PC-3 (cell line): ENCODE data around the gene SDHAF3. TPM values are rescaled to one million over a fixed set of nuclear protein-coding genes. Genes with fewer than 3 reads are reported as not detected.
"Not testable (repeated sequence)": the region's sequence is repeated elsewhere in the genome, so short reads cannot be mapped to it uniquely, and the experiment has no call there.

Source experiments
- ATAC-seq: fragments of 200-7000 bp; cut with Tn5 transposase; 2 replicates; pipeline ENCODE4 v1.9.1; 2020; ENCODE audit warnings: mild to moderate bottlenecking, moderate library complexity
- BruUV-seq: library from RNA; stranded (reverse); fragments of 400-500 nt; replicated peaks from 2 replicates; lab custom pipeline; 2021; lab: Mats Ljungman, UMichigan
- CTCF ChIA-PET: fragments of 300-600 bp; sonication (Branson Sonifier 250); formaldehyde crosslinking; loops from one replicate; lab custom pipeline; 2022; ENCODE audit warnings: antibody characterized with exemption; lab: Charles Lee
- POLR2A ChIA-PET: fragments of 300-600 bp; sonication (Branson Sonifier 250); formaldehyde crosslinking; loops from one replicate; lab custom pipeline; 2022; ENCODE audit warnings: antibody characterized with exemption; ENCODE audit not compliant: unreplicated experiment; lab: Charles Lee
- DNase-seq: peaks from one replicate; pipeline ENCODE4 v3.0.0-alpha.2; 2015
- H2AFZ ChIP-seq: fragments of 300-600 bp; sonication (generic); 2 replicates; pipeline ENCODE4 v1.6.0; 2016; ENCODE audit warnings: antibody characterized with exemption, low read length
- H3F3A ChIP-seq: fragments of 300-600 bp; sonication (generic); one replicate; pipeline ENCODE4 v1.6.0; 2017; ENCODE audit warnings: antibody characterized with exemption, low read length, control low read depth, mild to moderate bottlenecking; ENCODE audit not compliant: unreplicated experiment
- H3K27ac ChIP-seq: fragments of 300-600 bp; sonication (generic); 2 replicates; pipeline ENCODE4 v1.5.1; 2016; ENCODE audit warnings: mild to moderate bottlenecking, low read length
- H3K27me3 ChIP-seq: fragments of 300-600 bp; sonication (generic); 2 replicates; pipeline ENCODE4 v1.6.1; 2016; ENCODE audit warnings: low read length, mixed read lengths
- H3K36me3 ChIP-seq: fragments of 300-600 bp; sonication (generic); 2 replicates; pipeline ENCODE4 v1.6.1; 2016; ENCODE audit warnings: low read depth, mixed run types, low read length, mixed read lengths
- H3K4me1 ChIP-seq: fragments of 300-600 bp; sonication (generic); 2 replicates; pipeline ENCODE4 v1.5.1; 2016; ENCODE audit warnings: low read length; ENCODE audit not compliant: insufficient read depth
- H3K4me2 ChIP-seq: fragments of 300-600 bp; sonication (generic); 2 replicates; pipeline ENCODE4 v1.6.0; 2016; ENCODE audit warnings: low read length
- H3K4me3 ChIP-seq: fragments of 300-600 bp; sonication (generic); 2 replicates; pipeline ENCODE4 v1.5.1; 2016; ENCODE audit warnings: mild to moderate bottlenecking, low read length, mixed read lengths
- H3K79me2 ChIP-seq: fragments of 300-600 bp; sonication (generic); 2 replicates; pipeline ENCODE4 v1.6.1; 2017; ENCODE audit warnings: low read length, mixed read lengths
- H3K9ac ChIP-seq: fragments of 300-600 bp; sonication (generic); 2 replicates; pipeline ENCODE4 v1.6.0; 2016; ENCODE audit warnings: mild to moderate bottlenecking, low read length
- H3K9me2 ChIP-seq: fragments of 300-600 bp; sonication (generic); replicated peaks from 2 replicates; pipeline ENCODE4 v1.6.1; 2016; ENCODE audit warnings: mixed run types, low read length, mixed read lengths
- H3K9me3 ChIP-seq: fragments of 300-600 bp; sonication (generic); 2 replicates; pipeline ENCODE4 v1.6.1; 2016; ENCODE audit warnings: low read length, mixed read lengths
- H4K20me1 ChIP-seq: fragments of 300-600 bp; sonication (generic); 2 replicates; pipeline ENCODE4 v1.6.1; 2016; ENCODE audit warnings: low read length, mixed read lengths
- CTCF ChIP-seq: fragments of 300-600 bp; sonication (generic); conservative IDR thresholded peaks from 2 replicates; pipeline ENCODE4 v1.5.1; 2017; ENCODE audit warnings: antibody characterized with exemption, low read depth, mild to moderate bottlenecking, low read length
- EZH2 ChIP-seq: fragments of 300-600 bp; sonication (generic); IDR thresholded peaks from one replicate; pipeline ENCODE4 v1.6.1; 2017; ENCODE audit warnings: antibody characterized with exemption, mild to moderate bottlenecking, low read length; ENCODE audit not compliant: unreplicated experiment
- EZH2phosphoT487 ChIP-seq: fragments of 300-600 bp; sonication (generic); IDR thresholded peaks from 2 replicates; pipeline ENCODE4 v1.6.1; 2018; ENCODE audit warnings: mild to moderate bottlenecking, antibody characterized with exemption, low read length, borderline replicate concordance
- intact Hi-C: fragments of 100-400 bp; cut with micrococcal nuclease; formaldehyde crosslinking; loops from 2 replicates; pipeline ENCODE4 v1.9.0; 2023
- total RNA-seq: library from RNA; depleted of rRNA; stranded (reverse); fragments of >200 nt; gene quantifications from 2 replicates; pipeline ENCODE4 v1.2.3, GENCODE V29; 2014

SDHAF3 gene
- total RNA-seq, 1 experiment from 2014 or later = 19.9 TPM

- TF ChIP-seq EZH2 (no peak), CTCF (no peak)
- BruUV-seq = no TSS peak
These were observed 2.2 kb downstream of the SDHAF3 start for GRCh38 chr7:97119747-97120146.

GRCh38 chr7:97120713-97121457 lies 3.4 kb downstream of the SDHAF3 start:
- TF ChIP-seq EZH2phosphoT487 (no peak), EZH2 (no peak), CTCF (no peak)
- no peak overlapping the region for H3K9ac ChIP-seq
- DNase-seq = no peak
- H3F3A ChIP-seq = no peaks in the 10 kb centered on the region
- intact Hi-C loops = no loop called here
- H2AFZ ChIP-seq = no peak overlapping the region
- no peaks in the 10 kb centered on the region for H3K27me3 ChIP-seq
- no peak overlapping the region for H3K27ac ChIP-seq
- BruUV-seq = no TSS peak
- H3K36me3 ChIP-seq = no peaks in the 10 kb centered on the region
- no peaks in the 10 kb centered on the region for H3K9me3 ChIP-seq
- H3K4me3 ChIP-seq = no peak overlapping the region
- H3K79me2 ChIP-seq = peaks cover 30% of the 10 kb centered on the region
- H4K20me1 ChIP-seq = no peaks in the 10 kb centered on the region
- H3K9me2 ChIP-seq = no peaks in the 10 kb centered on the region
- no peak overlapping the region for H3K4me2 ChIP-seq
- no peak for ATAC-seq
- ChIA-PET POLR2A (no interaction called here), CTCF (no interaction called here)
- no peaks in the 10 kb centered on the region; the same call in 1 of the 2 replicates for H3K4me1 ChIP-seq

More at GRCh38 chr7:97119747-97120146, 2.2 kb downstream of the SDHAF3 start:
- peaks cover 30% of the 10 kb centered on the region for H3K79me2 ChIP-seq
- DNase-seq = no peak
- H3K9me2 ChIP-seq = no peaks in the 10 kb centered on the region
- POLR2A ChIA-PET = no interaction called here
- no peaks in the 10 kb centered on the region for H3K36me3 ChIP-seq
- H2AFZ ChIP-seq = no peak overlapping the region
- peak overlapping the region; percentile 66; the same call in 1 of the 2 replicates for H3K4me3 ChIP-seq
- no peaks in the 10 kb centered on the region for H4K20me1 ChIP-seq
- CTCF ChIA-PET = no interaction called here
- H3K27me3 ChIP-seq = no peaks in the 10 kb centered on the region
- H3F3A ChIP-seq = no peaks in the 10 kb centered on the region
- no peak overlapping the region for H3K9ac ChIP-seq
- H3K4me1 ChIP-seq = no peaks in the 10 kb centered on the region; the same call in 1 of the 2 replicates
- no peak for ATAC-seq
- H3K4me2 ChIP-seq = peak overlapping the region; percentile 83
- intact Hi-C loops = no loop called here
- H3K27ac ChIP-seq = no peak overlapping the region
- H3K9me3 ChIP-seq = no peaks in the 10 kb centered on the region

- H3K27ac ChIP-seq, H3K27me3 ChIP-seq, ATAC-seq, H3K4me1 ChIP-seq, H3K9me3 ChIP-seq, H3K9ac ChIP-seq, DNase-seq, H3F3A ChIP-seq, intact Hi-C loops, H3K4me2 ChIP-seq, POLR2A ChIA-PET, CTCF ChIA-PET, H4K20me1 ChIP-seq, H2AFZ ChIP-seq, H3K9me2 ChIP-seq, H3K36me3 ChIP-seq, BruUV-seq, H3K4me3 ChIP-seq: not testable (repeated sequence)
- H3K79me2 ChIP-seq = peaks cover 29% of the 10 kb centered on the region
These were observed 5.6 kb downstream of the SDHAF3 start for GRCh38 chr7:97123115-97123514.
